Naive thymus-derived CD4-positive, alpha-beta T cell (primary cell): ENCODE results near the gene KCNMB2. TPM values are rescaled to one million over a fixed set of nuclear protein-coding genes. Genes with fewer than 3 reads are reported as not detected.

Experiments
- ATAC-seq: fragments of 150-1000 bp; cut with Tn5 transposase; 2 replicates; pipeline ENCODE4 v1.10.0; 2021; ENCODE audit warnings: mild to moderate bottlenecking, moderate library complexity
- CTCF ChIA-PET: fragments of 350-600 bp; sonication (Branson Sonifier 250); formaldehyde crosslinking; loops from one replicate; lab custom pipeline; 2021; ENCODE audit warnings: antibody characterized with exemption; lab: Charles Lee
- POLR2A ChIA-PET: fragments of 350-600 bp; sonication (Branson Sonifier 250); formaldehyde crosslinking; loops from one replicate; lab custom pipeline; 2021; ENCODE audit warnings: antibody characterized with exemption, inconsistent platforms; lab: Charles Lee
- DNase-seq, 9 donors: peaks; one replicate each; pipeline versions ENCODE4 v3.0.0 to v3.0.0-alpha.2; 2020 to 2022; ENCODE audit warnings: mixed read lengths in 1 of 9
- H3K27ac ChIP-seq: one replicate; pipeline ENCODE4 v1.7.0; 2013; ENCODE audit warnings: mild to moderate bottlenecking, low read depth, low read length, moderate library complexity
- H3K27me3 ChIP-seq, 2 donors: one replicate each; pipeline ENCODE4 v1.7.0; 2013; ENCODE audit warnings: low read length in 2 of 2, mild to moderate bottlenecking in 2 of 2, moderate library complexity in 2 of 2; ENCODE audit not compliant: control insufficient read depth in 2 of 2, insufficient read depth in 2 of 2
- H3K36me3 ChIP-seq, 3 experiments: 1 replicate in 2 of 3; 2 replicates in 1 of 3; pipeline ENCODE4 v1.7.0; 2013; ENCODE audit warnings: low read length in 3 of 3, mild to moderate bottlenecking in 3 of 3, moderate library complexity in 1 of 3; ENCODE audit not compliant: insufficient read depth in 3 of 3, control insufficient read depth in 2 of 3
- H3K4me1 ChIP-seq, 2 donors: one replicate each; pipeline ENCODE4 v1.7.0; 2013; ENCODE audit warnings: low read length in 2 of 2, mild to moderate bottlenecking in 2 of 2, moderate library complexity in 1 of 2; ENCODE audit not compliant: control insufficient read depth in 2 of 2, insufficient read depth in 2 of 2
- H3K4me3 ChIP-seq: 2 replicates; pipeline ENCODE4 v1.7.0; 2013; ENCODE audit warnings: mild to moderate bottlenecking, low read length
- H3K9me3 ChIP-seq, 3 experiments: 1 replicate in 2 of 3; 2 replicates in 1 of 3; pipeline ENCODE4 v1.7.0; 2013; ENCODE audit warnings: low read length in 3 of 3; ENCODE audit not compliant: control insufficient read depth in 2 of 3
- H3K27ac Mint-ChIP-seq, 9 donors: one replicate each; pipeline ENCODE4 v1.8.0; 2020 to 2022; ENCODE audit warnings: mixed read lengths in 9 of 9, mild to moderate bottlenecking in 8 of 9, moderate library complexity in 5 of 9, inconsistent platforms in 2 of 9
- H3K27me3 Mint-ChIP-seq, 5 donors: one replicate each; pipeline ENCODE4 v1.8.0; 2021 to 2022; ENCODE audit warnings: mixed read lengths in 5 of 5, mild to moderate bottlenecking in 1 of 5
- H3K36me3 Mint-ChIP-seq, 5 donors: one replicate each; pipeline ENCODE4 v1.8.0; 2020 to 2022; ENCODE audit warnings: mixed read lengths in 5 of 5, mild to moderate bottlenecking in 3 of 5, inconsistent platforms in 1 of 5
- H3K4me1 Mint-ChIP-seq, 7 donors: one replicate each; pipeline ENCODE4 v1.8.0; 2020 to 2022; ENCODE audit warnings: mixed read lengths in 7 of 7, mild to moderate bottlenecking in 3 of 7, inconsistent platforms in 1 of 7
- H3K4me3 Mint-ChIP-seq, 10 donors: one replicate each; pipeline ENCODE4 v1.8.0; 2020 to 2022; ENCODE audit warnings: mild to moderate bottlenecking in 10 of 10, mixed read lengths in 10 of 10, moderate library complexity in 6 of 10, inconsistent platforms in 2 of 10
- H3K9me3 Mint-ChIP-seq, 11 donors: one replicate each; pipeline ENCODE4 v1.8.0; 2020 to 2022; ENCODE audit warnings: mixed read lengths in 11 of 11, mild to moderate bottlenecking in 4 of 11, inconsistent platforms in 1 of 11, moderate library complexity in 1 of 11
- intact Hi-C, 2 donors: fragments of 100-400 bp; cut with micrococcal nuclease; formaldehyde crosslinking; loops; one replicate each; pipeline ENCODE4 v1.15.1; 2023
- polyA plus RNA-seq, 2 donors: library from polyadenylated mRNA; unstranded; fragments of 300-500 nt; fragmentation: Illumina TruSeq; gene quantifications; one replicate each; pipeline ENCODE4 v1.2.3, GENCODE V29; 2021
- total RNA-seq, 6 experiments: library from RNA in 5 of 6; stranded (reverse) in 5 of 6; gene quantifications; 1 replicate in 5 of 6; 2 replicates in 1 of 6; pipeline ENCODE4 v1.2.3 and lab custom pipeline; 2021 to 2026

KCNMB2 gene
- total and polyA plus RNA-seq, 7 experiments from 2014 or later: not detected

GRCh38 chr3:178496911-178497310, 39.3 kb upstream of the KCNMB2 start:
- H3K27me3 Mint-ChIP-seq: peaks cover 0 to 10% (median 0%) of the 10 kb centered on the region in 5 donors
- Histone ChIP-seq H3K4me1 (no peaks in the 10 kb centered on the region), H3K4me3 (no peak overlapping the region), H3K27ac (no peak overlapping the region), H3K27me3 (no peaks in the 10 kb centered on the region), H3K36me3 (no peaks in the 10 kb centered on the region), H3K9me3 (no peaks in the 10 kb centered on the region)
- POLR2A ChIA-PET: no interaction called here
- no peaks in the 10 kb centered on the region for H3K36me3 Mint-ChIP-seq
- CTCF ChIA-PET: no interaction called here
- no peak overlapping the region for H3K27ac Mint-ChIP-seq
- peaks cover 0 to 24% (median 8%) of the 10 kb centered on the region in 11 donors for H3K9me3 Mint-ChIP-seq
- no peak overlapping the region for H3K4me3 Mint-ChIP-seq
- ATAC-seq (no peak), DNase-seq (no peak)
- no peaks in the 10 kb centered on the region for H3K4me1 Mint-ChIP-seq
- intact Hi-C loops: no loop called here

- no peaks in the 10 kb centered on the region for H3K36me3 Mint-ChIP-seq
- H3K27me3 Mint-ChIP-seq: peaks cover 0 to 14% (median under 1%) of the 10 kb centered on the region in 5 donors
- H3K27ac Mint-ChIP-seq: no peak overlapping the region
- Histone ChIP-seq H3K9me3 (no peaks in the 10 kb centered on the region), H3K4me1 (no peaks in the 10 kb centered on the region), H3K27ac (no peak overlapping the region), H3K4me3 (no peak overlapping the region), H3K36me3 (no peaks in the 10 kb centered on the region), H3K27me3 (no peaks in the 10 kb centered on the region)
- ChIA-PET CTCF (no interaction called here), POLR2A (no interaction called here)
- H3K4me1 Mint-ChIP-seq: no peaks in the 10 kb centered on the region
- ATAC-seq: no peak
- H3K9me3 Mint-ChIP-seq: peaks cover 0 to 24% (median 8%) of the 10 kb centered on the region in 11 donors
- no peak overlapping the region for H3K4me3 Mint-ChIP-seq
- no peak for DNase-seq
- intact Hi-C loops: no loop called here
Observed at GRCh38 chr3:178498871-178499270, 37.4 kb upstream of the KCNMB2 start.

- Histone ChIP-seq H3K4me3 (no peak overlapping the region), H3K36me3 (no peaks in the 10 kb centered on the region), H3K9me3 (no peaks in the 10 kb centered on the region), H3K27ac (no peak overlapping the region), H3K4me1 (no peaks in the 10 kb centered on the region), H3K27me3 (no peaks in the 10 kb centered on the region)
- H3K4me3 Mint-ChIP-seq: no peak overlapping the region
- no peak for ATAC-seq
- CTCF ChIA-PET: no interaction called here
- no peaks in the 10 kb centered on the region for H3K4me1 Mint-ChIP-seq
- DNase-seq: no peak
- H3K36me3 Mint-ChIP-seq: no peaks in the 10 kb centered on the region
- no peak overlapping the region for H3K27ac Mint-ChIP-seq
- peaks cover 0 to 20% (median 10%) of the 10 kb centered on the region in 5 donors for H3K27me3 Mint-ChIP-seq
- intact Hi-C loops: no loop called here
- peaks cover 0 to 21% (median 6%) of the 10 kb centered on the region in 11 donors for H3K9me3 Mint-ChIP-seq
- POLR2A ChIA-PET: no interaction called here
Observed at GRCh38 chr3:178500631-178501030, 35.6 kb upstream of the KCNMB2 start.

GRCh38 chr3:178504128-178504527, 32.1 kb upstream of the KCNMB2 start:
- intact Hi-C loops: no loop called here
- Mint-ChIP-seq H3K9me3 (peaks cover 0 to 5% (median 0%) of the 10 kb centered on the region in 11 donors), H3K27me3 (peaks cover 0 to 21% (median 13%) of the 10 kb centered on the region in 5 donors), H3K27ac (no peak overlapping the region), H3K4me1 (no peaks in the 10 kb centered on the region), H3K4me3 (no peak overlapping the region), H3K36me3 (no peaks in the 10 kb centered on the region)
- H3K9me3 ChIP-seq: no peaks in the 10 kb centered on the region
- no peak overlapping the region for H3K4me3 ChIP-seq
- POLR2A ChIA-PET: no interaction called here
- no peaks in the 10 kb centered on the region for H3K36me3 ChIP-seq
- no peaks in the 10 kb centered on the region for H3K4me1 ChIP-seq
- no peak for ATAC-seq
- H3K27ac ChIP-seq: no peak overlapping the region
- DNase-seq: no peak
- CTCF ChIA-PET: no interaction called here
- no peaks in the 10 kb centered on the region for H3K27me3 ChIP-seq

GRCh38 chr3:178505832-178506231, 30.4 kb upstream of the KCNMB2 start:
- H3K4me3 Mint-ChIP-seq: no peak overlapping the region
- CTCF ChIA-PET: no interaction called here
- no peaks in the 10 kb centered on the region for H3K4me1 Mint-ChIP-seq
- no peak overlapping the region for H3K27ac Mint-ChIP-seq
- Histone ChIP-seq H3K4me3 (no peak overlapping the region), H3K4me1 (no peaks in the 10 kb centered on the region), H3K36me3 (no peaks in the 10 kb centered on the region), H3K27me3 (no peaks in the 10 kb centered on the region), H3K9me3 (no peaks in the 10 kb centered on the region), H3K27ac (no peak overlapping the region)
- no peaks in the 10 kb centered on the region for H3K36me3 Mint-ChIP-seq
- peaks cover 0 to 31% (median 10%) of the 10 kb centered on the region in 5 donors for H3K27me3 Mint-ChIP-seq
- peaks cover 0 to 5% (median 0%) of the 10 kb centered on the region in 11 donors for H3K9me3 Mint-ChIP-seq
- no peak for ATAC-seq
- intact Hi-C loops: no loop called here
- DNase-seq: no peak
- POLR2A ChIA-PET: no interaction called here

GRCh38 chr3:178507507-178508442, 28.5 kb upstream of the KCNMB2 start:
- no peak for DNase-seq
- Mint-ChIP-seq H3K9me3 (peaks cover 0 to 5% (median 0%) of the 10 kb centered on the region in 11 donors), H3K27me3 (peaks cover 0 to 34% (median 10%) of the 10 kb centered on the region in 5 donors), H3K4me3 (no peak overlapping the region), H3K27ac (no peak overlapping the region), H3K36me3 (no peaks in the 10 kb centered on the region), H3K4me1 (no peaks in the 10 kb centered on the region)
- Histone ChIP-seq H3K36me3 (no peaks in the 10 kb centered on the region), H3K4me1 (no peaks in the 10 kb centered on the region), H3K4me3 (no peak overlapping the region), H3K27me3 (no peaks in the 10 kb centered on the region), H3K27ac (no peak overlapping the region), H3K9me3 (no peaks in the 10 kb centered on the region)
- POLR2A ChIA-PET: no interaction called here
- intact Hi-C loops: no loop called here
- ATAC-seq: no peak
- CTCF ChIA-PET: no interaction called here

GRCh38 chr3:178508443-178508825, 27.8 kb upstream of the KCNMB2 start:
- CTCF ChIA-PET: no interaction called here
- no peak overlapping the region for H3K4me3 Mint-ChIP-seq
- no peak overlapping the region for H3K27ac ChIP-seq
- POLR2A ChIA-PET: no interaction called here
- no peaks in the 10 kb centered on the region for H3K36me3 ChIP-seq
- H3K4me1 ChIP-seq: no peaks in the 10 kb centered on the region
- H3K4me1 Mint-ChIP-seq: no peaks in the 10 kb centered on the region
- peaks cover 0 to 5% (median 0%) of the 10 kb centered on the region in 11 donors for H3K9me3 Mint-ChIP-seq
- ATAC-seq (no peak), DNase-seq (no peak)
- no peak overlapping the region for H3K4me3 ChIP-seq
- H3K27me3 Mint-ChIP-seq: peaks cover 0 to 34% (median 10%) of the 10 kb centered on the region in 5 donors
- H3K36me3 Mint-ChIP-seq: no peaks in the 10 kb centered on the region
- intact Hi-C loops: no loop called here
- H3K27ac Mint-ChIP-seq: no peak overlapping the region
- no peaks in the 10 kb centered on the region for H3K27me3 ChIP-seq
- H3K9me3 ChIP-seq: no peaks in the 10 kb centered on the region
